Measurements from ENCODE around the gene NOL7. TPM values are rescaled to one million over a fixed set of nuclear protein-coding genes. Genes with fewer than 3 reads are reported as not detected.
A peak's percentile ranks its signal among the peaks of the same experiment; 100 is the strongest.

Gene NOL7
- total RNA-seq, 5 donors from 2014 or later (not counting 1 experiment from before 2014, with no cell fraction given) = 46.9 to 62.3 (median 59.3) TPM

DNA sequence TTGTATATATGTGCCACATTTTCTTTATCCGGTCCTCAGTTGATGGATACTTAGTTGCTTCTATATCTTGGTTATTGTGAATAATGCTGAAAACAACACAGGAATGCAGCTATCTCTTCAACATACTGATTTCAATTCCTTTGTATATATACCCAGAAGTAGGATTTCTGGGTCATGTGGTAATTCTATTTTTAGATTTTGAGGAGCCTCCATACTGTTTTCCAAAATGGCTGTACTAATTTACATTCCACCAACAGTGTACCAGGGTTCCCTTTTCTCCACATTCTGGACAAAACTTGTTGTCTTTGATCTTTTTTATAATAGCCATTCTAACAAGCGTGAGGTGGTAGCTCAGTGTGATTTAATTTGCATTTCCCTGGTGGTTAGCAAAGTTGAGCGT is 39.1 kb upstream of the NOL7 start:
- H3K27me3 Mint-ChIP-seq = no peaks in the 10 kb centered on the region
- H3K27ac ChIP-seq (ENCODE audit: low read length) = peak overlapping the region; percentile 86
- peak overlapping the region; percentile 50 to 93 (median 60) for H3K4me3 Mint-ChIP-seq
- H3K4me3 ChIP-seq (ENCODE audit: control insufficient read depth in 1 of 2, extremely low read depth in 1 of 2, low read length in 1 of 2) = no peak overlapping the region
- H3K27me3 ChIP-seq (replicated peaks in 1 of 2; ENCODE audit: control insufficient read depth in 2 of 2, extremely low read depth in 1 of 2, insufficient read depth in 2 of 2, low read length in 1 of 2) = no peaks in the 10 kb centered on the region
- H3K27ac Mint-ChIP-seq = peak overlapping the region in 1 of 2 donors; percentile 74
- no peaks in the 10 kb centered on the region for H3K9me3 ChIP-seq
- ChIA-PET CTCF (interaction anchor here in 1 of 2 donors (0.6 to 2.7 kb wide), 7 partner anchors 39 to 1671 kb away, joined by 5 to 40 read pairs (median 6); partner anchors contain the start of genes NOL7 and RANBP9), POLR2A (no interaction called here)
- peaks cover 29 to 31% (median 29%) of the 10 kb centered on the region in 3 donors for H3K4me1 Mint-ChIP-seq
- peaks cover 4 to 18% of the 10 kb centered on the region in 2 experiments for H3K4me1 ChIP-seq (ENCODE audit: control insufficient read depth in 1 of 2, extremely low read depth in 1 of 2, insufficient read depth in 2 of 2, low read length in 2 of 2)
- WGBS (ENCODE audit: insufficient coverage) = no CpG with 5 or more reads among the region's 3 CpGs
- H3K36me3 ChIP-seq (ENCODE audit: control insufficient read depth in 2 of 2, extremely low read depth in 1 of 2, insufficient read depth in 1 of 2, low read length in 1 of 2) = peaks cover 0 to 4% of the 10 kb centered on the region in 2 donors
- DNase-seq (no peak), ATAC-seq (replicated peaks in 1 of 4) (no peak)
- no peaks in the 10 kb centered on the region for H3K9me3 Mint-ChIP-seq
- peaks cover 16% of the 10 kb centered on the region for H3K36me3 Mint-ChIP-seq

DNA sequence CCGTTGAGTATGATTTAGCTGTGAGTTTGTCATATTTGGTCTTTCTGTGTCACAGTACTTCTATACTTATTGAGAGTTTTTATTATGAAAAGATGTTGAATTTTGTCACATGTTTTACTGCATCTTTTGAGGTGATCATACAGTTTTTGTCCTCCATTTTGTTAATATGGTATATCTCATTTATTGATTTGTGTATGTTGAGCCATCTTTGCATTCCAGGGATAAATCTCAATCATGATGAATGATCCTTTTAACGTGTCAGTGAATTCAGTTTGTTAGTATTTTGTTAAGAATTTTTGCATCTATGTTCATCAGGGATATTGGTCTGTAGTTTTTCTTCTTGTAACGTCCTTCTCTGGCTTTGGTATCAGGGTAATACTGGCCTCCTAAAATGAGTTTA is 37.2 kb upstream of the NOL7 start:
- Mint-ChIP-seq H3K9me3 (no peaks in the 10 kb centered on the region), H3K27ac (no peak overlapping the region), H3K27me3 (no peaks in the 10 kb centered on the region), H3K36me3 (peaks cover 26% of the 10 kb centered on the region), H3K4me3 (no peak overlapping the region), H3K4me1 (peaks cover 29 to 31% (median 30%) of the 10 kb centered on the region in 3 donors)
- no peak overlapping the region for H3K27ac ChIP-seq (ENCODE audit: low read length)
- WGBS (ENCODE audit: insufficient coverage) = 100% methylated on average over 1 of the region's 3 CpGs
- no peak overlapping the region for H3K4me3 ChIP-seq (ENCODE audit: control insufficient read depth in 1 of 2, extremely low read depth in 1 of 2, low read length in 1 of 2)
- no peaks in the 10 kb centered on the region for H3K9me3 ChIP-seq
- POLR2A ChIA-PET = no interaction called here
- CTCF ChIA-PET = no interaction called here
- ATAC-seq (replicated peaks in 1 of 4) = no peak
- no peaks in the 10 kb centered on the region for H3K27me3 ChIP-seq (replicated peaks in 1 of 2; ENCODE audit: control insufficient read depth in 2 of 2, extremely low read depth in 1 of 2, insufficient read depth in 2 of 2, low read length in 1 of 2)
- H3K36me3 ChIP-seq (ENCODE audit: control insufficient read depth in 2 of 2, extremely low read depth in 1 of 2, insufficient read depth in 1 of 2, low read length in 1 of 2) = peaks cover 0 to 9% of the 10 kb centered on the region in 2 donors
- peaks cover 4 to 18% of the 10 kb centered on the region in 2 experiments for H3K4me1 ChIP-seq (ENCODE audit: control insufficient read depth in 1 of 2, extremely low read depth in 1 of 2, insufficient read depth in 2 of 2, low read length in 2 of 2)
- DNase-seq = no peak

DNA sequence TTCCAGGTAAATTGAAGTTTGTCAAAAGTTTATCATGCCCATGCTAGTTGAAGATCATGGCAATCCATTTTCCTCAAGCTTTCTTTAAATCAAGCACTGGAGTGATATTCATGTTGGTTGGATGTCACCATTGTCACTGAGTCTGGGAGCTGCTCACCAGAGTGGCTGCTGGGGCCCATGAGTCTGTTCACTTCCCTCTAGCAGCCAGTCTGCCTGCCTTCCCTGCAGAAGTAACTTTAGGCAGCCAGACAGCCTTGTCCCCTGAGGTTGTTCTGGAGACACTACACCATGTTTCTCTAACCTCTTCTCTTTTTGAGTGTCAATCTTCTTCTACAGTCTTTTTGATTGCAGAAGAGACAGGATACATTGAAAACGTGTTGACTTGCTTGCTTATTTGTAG is 35.2 kb upstream of the NOL7 start:
- Mint-ChIP-seq H3K4me3 (no peak overlapping the region), H3K9me3 (no peaks in the 10 kb centered on the region), H3K4me1 (peaks cover 20 to 25% (median 25%) of the 10 kb centered on the region in 3 donors), H3K27ac (no peak overlapping the region), H3K27me3 (no peaks in the 10 kb centered on the region), H3K36me3 (peaks cover 34% of the 10 kb centered on the region)
- ATAC-seq (replicated peaks in 1 of 4) (no peak), DNase-seq (no peak)
- peaks cover 0 to 13% of the 10 kb centered on the region in 2 donors for H3K36me3 ChIP-seq (ENCODE audit: control insufficient read depth in 2 of 2, extremely low read depth in 1 of 2, insufficient read depth in 1 of 2, low read length in 1 of 2)
- no peak overlapping the region for H3K27ac ChIP-seq (ENCODE audit: low read length)
- no peaks in the 10 kb centered on the region for H3K9me3 ChIP-seq
- CTCF ChIA-PET = no interaction called here
- no CpG with 5 or more reads among the region's 1 CpG for WGBS (ENCODE audit: insufficient coverage)
- POLR2A ChIA-PET = no interaction called here
- no peak overlapping the region for H3K4me3 ChIP-seq (ENCODE audit: control insufficient read depth in 1 of 2, extremely low read depth in 1 of 2, low read length in 1 of 2)
- H3K27me3 ChIP-seq (replicated peaks in 1 of 2; ENCODE audit: control insufficient read depth in 2 of 2, extremely low read depth in 1 of 2, insufficient read depth in 2 of 2, low read length in 1 of 2) = no peaks in the 10 kb centered on the region
- H3K4me1 ChIP-seq (ENCODE audit: control insufficient read depth in 1 of 2, extremely low read depth in 1 of 2, insufficient read depth in 2 of 2, low read length in 2 of 2) = peaks cover 2 to 10% of the 10 kb centered on the region in 2 experiments

DNA sequence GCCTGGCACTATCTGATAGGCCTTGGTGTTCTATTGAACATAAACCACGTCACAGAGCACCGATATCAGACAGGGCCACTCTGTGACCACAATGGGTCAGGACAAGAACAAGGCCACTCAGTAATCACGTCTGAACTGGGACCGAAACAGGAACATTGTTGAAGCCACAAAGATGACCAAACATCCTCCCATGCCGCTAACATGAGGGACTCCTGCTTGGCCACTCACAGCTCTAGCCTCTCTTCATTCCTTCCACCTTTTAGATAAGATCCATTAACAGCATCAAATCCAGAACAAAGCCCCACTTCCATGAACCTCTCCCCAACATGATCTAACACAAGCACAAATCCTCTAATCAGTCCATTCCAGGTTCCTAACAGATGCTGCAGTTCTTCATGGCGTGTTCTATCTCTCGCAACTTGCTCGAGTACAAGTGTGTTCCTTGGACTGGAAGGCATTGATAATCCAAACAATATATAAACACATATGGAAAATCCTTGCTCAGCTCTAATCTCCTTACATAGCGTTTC is 33.4 kb upstream of the NOL7 start:
- Mint-ChIP-seq H3K36me3 (peaks cover 46% of the 10 kb centered on the region), H3K4me1 (peaks cover 7 to 9% (median 8%) of the 10 kb centered on the region in 3 donors), H3K9me3 (no peaks in the 10 kb centered on the region), H3K4me3 (no peak overlapping the region), H3K27me3 (no peaks in the 10 kb centered on the region), H3K27ac (no peak overlapping the region)
- WGBS (ENCODE audit: insufficient coverage) = 92% methylated on average over 5 of the region's 9 CpGs
- ChIA-PET CTCF (interaction anchor here in 1 of 2 donors (0.6 to 0.8 kb wide), 2 partner anchors 17 to 213 kb away, joined by 3 to 4 read pairs; no protein-coding TSS in a partner anchor), POLR2A (interaction anchor here in 1 of 2 donors (0.7 kb wide), 1 partner anchor 25 kb away, joined by 3 read pairs; no protein-coding TSS in a partner anchor)
- H3K27ac ChIP-seq (ENCODE audit: low read length) = no peak overlapping the region
- no peak for ATAC-seq (replicated peaks in 1 of 4)
- H3K4me1 ChIP-seq (ENCODE audit: control insufficient read depth in 1 of 2, extremely low read depth in 1 of 2, insufficient read depth in 2 of 2, low read length in 2 of 2) = peaks cover 0 to 3% of the 10 kb centered on the region in 2 experiments
- H3K27me3 ChIP-seq (replicated peaks in 1 of 2; ENCODE audit: control insufficient read depth in 2 of 2, extremely low read depth in 1 of 2, insufficient read depth in 2 of 2, low read length in 1 of 2) = no peaks in the 10 kb centered on the region
- no peaks in the 10 kb centered on the region for H3K9me3 ChIP-seq
- H3K36me3 ChIP-seq (ENCODE audit: control insufficient read depth in 2 of 2, extremely low read depth in 1 of 2, insufficient read depth in 1 of 2, low read length in 1 of 2) = peaks cover 0 to 18% of the 10 kb centered on the region in 2 donors
- H3K4me3 ChIP-seq (ENCODE audit: control insufficient read depth in 1 of 2, extremely low read depth in 1 of 2, low read length in 1 of 2) = no peak overlapping the region
- DNase-seq = no peak

DNA sequence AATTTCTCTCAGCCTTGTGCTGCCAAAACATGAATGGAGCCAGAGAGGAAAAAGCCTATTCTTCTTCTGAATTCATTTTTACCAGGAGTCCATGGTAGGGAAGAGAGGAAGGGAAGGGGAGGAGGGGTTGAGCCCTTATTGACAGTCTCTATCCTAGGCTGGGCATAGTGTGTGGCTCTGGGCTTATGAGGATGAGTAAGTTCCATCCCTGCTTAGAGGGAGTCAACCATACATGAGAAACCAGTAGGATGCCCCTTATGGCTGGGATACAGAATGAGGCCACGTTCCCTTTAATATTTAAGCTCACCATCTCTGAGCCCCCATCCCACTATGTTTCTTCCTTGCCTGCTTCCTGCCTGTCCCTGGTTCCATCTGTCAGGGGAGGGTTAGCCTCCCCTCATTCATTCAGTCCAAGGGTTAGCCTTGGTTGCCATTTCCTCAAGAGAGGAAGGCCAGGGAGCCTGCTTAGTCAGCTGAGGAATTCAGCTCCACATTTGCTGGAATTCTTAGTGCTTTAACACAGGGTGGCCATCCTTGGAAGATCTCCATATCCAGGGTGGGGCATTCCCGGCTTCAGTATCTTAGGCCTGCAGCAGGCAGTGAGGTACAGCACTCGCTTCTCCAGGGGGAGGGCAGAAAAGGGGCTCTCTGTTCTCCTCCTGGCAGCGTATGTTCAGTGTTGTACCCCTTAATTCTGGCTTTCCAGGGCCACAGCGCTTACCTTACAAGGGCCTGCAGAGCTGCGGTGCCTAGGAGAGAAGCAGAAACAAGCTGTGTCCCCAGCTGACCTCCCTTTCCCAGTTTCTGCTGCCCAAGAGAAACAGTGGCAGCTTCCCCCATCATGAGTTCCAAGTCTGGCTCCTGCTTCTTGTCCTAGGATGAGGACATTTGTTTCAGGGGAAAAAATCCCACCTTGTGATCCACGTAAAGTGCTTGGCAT is 28.3 kb upstream of the NOL7 start:
- Mint-ChIP-seq H3K36me3 (peaks cover 41% of the 10 kb centered on the region), H3K4me1 (peaks cover 0 to 4% (median 0%) of the 10 kb centered on the region in 3 donors), H3K4me3 (no peak overlapping the region), H3K9me3 (no peaks in the 10 kb centered on the region), H3K27ac (no peak overlapping the region), H3K27me3 (no peaks in the 10 kb centered on the region)
- H3K27ac ChIP-seq (ENCODE audit: low read length) = no peak overlapping the region
- ATAC-seq (replicated peaks in 1 of 4) = no peak
- peaks cover 2 to 41% of the 10 kb centered on the region in 2 donors for H3K36me3 ChIP-seq (ENCODE audit: control insufficient read depth in 2 of 2, extremely low read depth in 1 of 2, insufficient read depth in 1 of 2, low read length in 1 of 2)
- no peak for DNase-seq
- H3K9me3 ChIP-seq = no peaks in the 10 kb centered on the region
- H3K4me1 ChIP-seq (ENCODE audit: control insufficient read depth in 1 of 2, extremely low read depth in 1 of 2, insufficient read depth in 2 of 2, low read length in 2 of 2) = peaks cover 0 to 3% of the 10 kb centered on the region in 2 experiments
- WGBS (ENCODE audit: insufficient coverage) = 98% methylated on average over 5 of the region's 7 CpGs
- H3K27me3 ChIP-seq (replicated peaks in 1 of 2; ENCODE audit: control insufficient read depth in 2 of 2, extremely low read depth in 1 of 2, insufficient read depth in 2 of 2, low read length in 1 of 2) = no peaks in the 10 kb centered on the region
- H3K4me3 ChIP-seq (ENCODE audit: control insufficient read depth in 1 of 2, extremely low read depth in 1 of 2, low read length in 1 of 2) = no peak overlapping the region
- ChIA-PET POLR2A (no interaction called here), CTCF (interaction anchor here in 1 of 2 donors (0.6 kb wide), 1 partner anchor 239 kb away, joined by 7 read pairs; no protein-coding TSS in a partner anchor)

DNA sequence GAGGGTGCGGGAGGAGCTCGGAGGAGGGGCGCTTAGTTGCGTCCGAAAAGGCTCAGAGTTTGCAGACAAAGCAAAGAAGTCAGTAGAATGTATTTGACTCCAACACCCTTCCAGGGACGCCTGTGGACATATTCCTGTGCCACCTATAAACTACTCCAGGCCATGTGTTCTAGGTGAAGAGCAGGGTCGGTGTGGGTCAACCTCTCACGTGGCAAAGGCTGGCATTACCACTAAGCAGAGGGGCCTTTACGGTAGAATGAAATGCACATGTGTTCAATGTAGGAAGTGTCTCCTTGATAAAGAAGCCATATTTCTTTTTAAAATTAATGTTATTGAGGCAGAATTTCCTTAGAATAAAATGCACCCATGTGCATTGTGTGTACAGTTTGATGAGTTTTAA is 25.3 kb upstream of the NOL7 start:
- H3K27ac ChIP-seq (ENCODE audit: low read length) = no peak overlapping the region
- 97% methylated on average over 6 of the region's 9 CpGs for WGBS (ENCODE audit: insufficient coverage)
- peaks cover 11 to 53% of the 10 kb centered on the region in 2 donors for H3K36me3 ChIP-seq (ENCODE audit: control insufficient read depth in 2 of 2, extremely low read depth in 1 of 2, insufficient read depth in 1 of 2, low read length in 1 of 2)
- Mint-ChIP-seq H3K27me3 (no peaks in the 10 kb centered on the region), H3K4me1 (peaks cover 0 to 4% (median 2%) of the 10 kb centered on the region in 3 donors), H3K9me3 (no peaks in the 10 kb centered on the region), H3K4me3 (no peak overlapping the region), H3K27ac (no peak overlapping the region), H3K36me3 (peaks cover 35% of the 10 kb centered on the region)
- ChIA-PET POLR2A (no interaction called here), CTCF (no interaction called here)
- H3K9me3 ChIP-seq = no peaks in the 10 kb centered on the region
- no peaks in the 10 kb centered on the region for H3K4me1 ChIP-seq (ENCODE audit: control insufficient read depth in 1 of 2, extremely low read depth in 1 of 2, insufficient read depth in 2 of 2, low read length in 2 of 2)
- H3K27me3 ChIP-seq (replicated peaks in 1 of 2; ENCODE audit: control insufficient read depth in 2 of 2, extremely low read depth in 1 of 2, insufficient read depth in 2 of 2, low read length in 1 of 2) = no peaks in the 10 kb centered on the region
- H3K4me3 ChIP-seq (ENCODE audit: control insufficient read depth in 1 of 2, extremely low read depth in 1 of 2, low read length in 1 of 2) = no peak overlapping the region
- ATAC-seq (replicated peaks in 1 of 4) = no peak
- no peak for DNase-seq
